GM20000 (cell line): ENCODE results near the gene FAM187B.

Experiments
- DNase-seq: peaks from one replicate; pipeline ENCODE4 v3.0.0; 2012; ENCODE audit warnings: low spot score
- TF ChIP-seq, protein P1 (sequence below): IDR thresholded peaks from 2 replicates; pipeline ENCODE4 v1.5.1; 2012; ENCODE audit warnings: mild to moderate bottlenecking, control low read depth; ENCODE audit errors: extremely low read depth, missing control alignments

The FAM187B gene

GRCh38 chr19:35271546-35271945, 43.0 kb upstream of the FAM187B start:
- DNase-seq = no peak
- TF ChIP-seq, protein P1, sequence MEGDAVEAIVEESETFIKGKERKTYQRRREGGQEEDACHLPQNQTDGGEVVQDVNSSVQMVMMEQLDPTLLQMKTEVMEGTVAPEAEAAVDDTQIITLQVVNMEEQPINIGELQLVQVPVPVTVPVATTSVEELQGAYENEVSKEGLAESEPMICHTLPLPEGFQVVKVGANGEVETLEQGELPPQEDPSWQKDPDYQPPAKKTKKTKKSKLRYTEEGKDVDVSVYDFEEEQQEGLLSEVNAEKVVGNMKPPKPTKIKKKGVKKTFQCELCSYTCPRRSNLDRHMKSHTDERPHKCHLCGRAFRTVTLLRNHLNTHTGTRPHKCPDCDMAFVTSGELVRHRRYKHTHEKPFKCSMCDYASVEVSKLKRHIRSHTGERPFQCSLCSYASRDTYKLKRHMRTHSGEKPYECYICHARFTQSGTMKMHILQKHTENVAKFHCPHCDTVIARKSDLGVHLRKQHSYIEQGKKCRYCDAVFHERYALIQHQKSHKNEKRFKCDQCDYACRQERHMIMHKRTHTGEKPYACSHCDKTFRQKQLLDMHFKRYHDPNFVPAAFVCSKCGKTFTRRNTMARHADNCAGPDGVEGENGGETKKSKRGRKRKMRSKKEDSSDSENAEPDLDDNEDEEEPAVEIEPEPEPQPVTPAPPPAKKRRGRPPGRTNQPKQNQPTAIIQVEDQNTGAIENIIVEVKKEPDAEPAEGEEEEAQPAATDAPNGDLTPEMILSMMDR = no peak

DNA sequence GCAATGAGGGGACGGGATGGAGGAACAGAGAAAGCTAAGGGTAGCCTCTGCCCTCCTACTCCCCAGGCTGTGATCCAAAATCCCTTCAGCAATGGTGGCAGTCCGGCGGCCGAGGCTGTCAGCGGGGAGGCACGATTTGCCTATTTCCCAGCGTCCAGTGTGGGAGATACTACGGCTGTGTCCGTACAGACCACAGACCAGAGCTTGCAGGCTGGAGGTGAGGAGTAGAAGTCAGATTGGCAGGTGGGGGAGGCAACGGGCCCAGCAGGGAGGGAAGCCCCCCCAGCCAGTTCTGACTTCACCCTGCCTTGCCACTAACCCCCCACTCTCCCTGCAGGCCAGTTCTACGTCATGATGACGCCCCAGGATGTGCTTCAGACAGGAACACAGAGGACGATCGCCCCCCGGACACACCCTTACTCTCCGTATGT, 41.9 kb upstream of the FAM187B start:
- TF ChIP-seq, protein P1 = no peak
- no peak for DNase-seq

DNA sequence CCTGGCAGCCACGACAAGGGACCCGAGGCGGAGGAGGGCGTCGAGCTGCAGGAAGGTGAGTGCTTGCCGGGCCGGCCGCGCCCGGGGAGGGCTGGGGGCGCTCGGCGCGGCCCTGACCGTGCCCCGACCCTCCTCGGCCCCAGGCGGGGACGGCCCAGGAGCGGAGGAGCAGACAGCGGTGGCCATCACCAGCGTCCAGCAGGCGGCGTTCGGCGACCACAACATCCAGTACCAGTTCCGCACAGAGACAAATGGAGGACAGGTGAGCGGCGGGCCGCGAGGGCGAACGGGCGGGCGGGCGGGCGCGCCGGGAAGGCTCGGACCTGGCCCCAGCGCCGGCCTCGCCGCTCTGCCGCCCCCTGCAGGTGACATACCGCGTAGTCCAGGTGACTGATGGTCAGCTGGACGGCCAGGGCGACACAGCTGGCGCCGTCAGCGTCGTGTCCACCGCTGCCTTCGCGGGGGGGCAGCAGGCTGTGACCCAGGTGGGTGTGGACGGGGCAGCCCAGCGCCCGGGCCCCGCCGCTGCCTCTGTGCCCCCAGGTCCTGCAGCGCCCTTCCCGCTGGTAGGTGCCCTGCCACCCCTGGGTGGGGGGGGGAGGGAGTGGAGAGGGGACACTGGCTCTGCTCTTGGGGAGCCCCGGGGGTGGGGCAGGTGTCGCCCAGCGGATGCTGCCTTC, 41.0 kb upstream of the FAM187B start:
- TF ChIP-seq, protein P1 = peak; percentile 58
- DNase-seq = peak; percentile 95

- TF ChIP-seq, protein P1 = no peak
- DNase-seq = peak; percentile 92
Measured at GRCh38 chr19:35268536-35269437, 40.2 kb upstream of the FAM187B start, which contains the start of gene USF2. Gene USF2, plus strand, starts transcription at chr19:35268962. Its CDS starts 140 bp downstream, at chr19:35269102.

- DNase-seq = peak; percentile 99
- TF ChIP-seq, protein P1 = no peak
Measured at GRCh38 chr19:35267818-35268535, 39.4 kb upstream of the FAM187B start.

- TF ChIP-seq, protein P1 = no peak
- DNase-seq = peak; percentile 67
Measured at GRCh38 chr19:35267353-35267817, 38.8 kb upstream of the FAM187B start.
